ENCODE results near the gene RSL24D1.

The RSL24D1 gene

GRCh38 chr15:55235546-55236036, 38.9 kb upstream of the RSL24D1 start:
- ATAC-seq (ENCODE audit: low read depth) (no peak), DNase-seq (ENCODE audit: low spot score) (no peak)
- Histone ChIP-seq H3K36me3 (ENCODE audit: low read depth) (peaks cover 4% of the 10 kb centered on the region; the same call in 1 of the 2 replicates), H3K4me3 (ENCODE audit: severe bottlenecking) (no peak overlapping the region), H3K9me3 (ENCODE audit: severe bottlenecking) (no peaks in the 10 kb centered on the region), H3K4me1 (ENCODE audit: insufficient read depth, poor library complexity, severe bottlenecking) (peaks cover 3% of the 10 kb centered on the region), H3K27me3 (ENCODE audit: insufficient read depth, poor library complexity, severe bottlenecking) (no peaks in the 10 kb centered on the region), H3K27ac (ENCODE audit: poor library complexity, severe bottlenecking) (no peak overlapping the region)
- TF ChIP-seq, protein P1, sequence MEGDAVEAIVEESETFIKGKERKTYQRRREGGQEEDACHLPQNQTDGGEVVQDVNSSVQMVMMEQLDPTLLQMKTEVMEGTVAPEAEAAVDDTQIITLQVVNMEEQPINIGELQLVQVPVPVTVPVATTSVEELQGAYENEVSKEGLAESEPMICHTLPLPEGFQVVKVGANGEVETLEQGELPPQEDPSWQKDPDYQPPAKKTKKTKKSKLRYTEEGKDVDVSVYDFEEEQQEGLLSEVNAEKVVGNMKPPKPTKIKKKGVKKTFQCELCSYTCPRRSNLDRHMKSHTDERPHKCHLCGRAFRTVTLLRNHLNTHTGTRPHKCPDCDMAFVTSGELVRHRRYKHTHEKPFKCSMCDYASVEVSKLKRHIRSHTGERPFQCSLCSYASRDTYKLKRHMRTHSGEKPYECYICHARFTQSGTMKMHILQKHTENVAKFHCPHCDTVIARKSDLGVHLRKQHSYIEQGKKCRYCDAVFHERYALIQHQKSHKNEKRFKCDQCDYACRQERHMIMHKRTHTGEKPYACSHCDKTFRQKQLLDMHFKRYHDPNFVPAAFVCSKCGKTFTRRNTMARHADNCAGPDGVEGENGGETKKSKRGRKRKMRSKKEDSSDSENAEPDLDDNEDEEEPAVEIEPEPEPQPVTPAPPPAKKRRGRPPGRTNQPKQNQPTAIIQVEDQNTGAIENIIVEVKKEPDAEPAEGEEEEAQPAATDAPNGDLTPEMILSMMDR (IDR thresholded peaks at IDR 0.05; ENCODE audit: poor library complexity, severe bottlenecking) = no peak

GRCh38 chr15:55234800-55235104, 38.0 kb upstream of the RSL24D1 start:
- no peak for ATAC-seq (ENCODE audit: low read depth)
- no peaks in the 10 kb centered on the region for H3K9me3 ChIP-seq (ENCODE audit: severe bottlenecking)
- no peak overlapping the region for H3K4me3 ChIP-seq (ENCODE audit: severe bottlenecking)
- H3K4me1 ChIP-seq (ENCODE audit: insufficient read depth, poor library complexity, severe bottlenecking) = peaks cover 6% of the 10 kb centered on the region
- TF ChIP-seq, protein P1 (IDR thresholded peaks at IDR 0.05; ENCODE audit: poor library complexity, severe bottlenecking) = no peak
- DNase-seq (ENCODE audit: low spot score) = no peak
- H3K27me3 ChIP-seq (ENCODE audit: insufficient read depth, poor library complexity, severe bottlenecking) = no peaks in the 10 kb centered on the region
- no peak overlapping the region for H3K27ac ChIP-seq (ENCODE audit: poor library complexity, severe bottlenecking)
- peaks cover 4% of the 10 kb centered on the region; the same call in 1 of the 2 replicates for H3K36me3 ChIP-seq (ENCODE audit: low read depth)

DNA sequence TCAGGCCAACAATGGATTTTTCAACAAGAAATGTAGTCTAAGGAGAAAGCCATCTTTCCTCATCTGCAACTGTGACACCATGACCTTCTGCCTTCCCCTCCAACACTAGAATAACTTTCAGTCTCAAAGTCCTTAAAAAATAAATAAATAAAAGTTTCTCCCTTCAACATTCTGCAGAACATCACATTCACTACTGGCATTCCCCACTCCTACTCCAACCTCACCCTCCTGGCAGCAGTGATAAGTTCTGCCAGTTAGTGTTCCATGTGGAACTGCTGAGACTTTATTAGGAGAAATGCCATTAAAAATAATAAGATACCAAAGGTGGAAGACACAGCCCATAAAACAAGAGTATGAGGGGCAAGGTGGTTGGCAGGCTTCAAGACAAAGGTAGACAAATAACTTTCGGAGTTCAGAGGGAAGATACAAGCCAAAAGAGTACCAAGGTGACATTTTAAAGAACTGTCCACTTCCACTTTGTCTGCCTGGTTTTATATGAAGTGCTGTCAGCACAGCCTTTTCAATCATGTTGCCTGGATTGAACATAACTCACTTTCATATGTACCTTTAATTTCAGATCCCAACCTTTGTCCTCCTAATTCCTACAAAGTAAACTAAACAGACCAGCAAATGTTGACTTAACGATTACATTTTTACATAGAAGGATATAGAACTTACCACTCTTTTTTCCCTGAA, 37.5 kb upstream of the RSL24D1 start:
- H3K4me1 ChIP-seq (ENCODE audit: insufficient read depth, poor library complexity, severe bottlenecking) = peaks cover 6% of the 10 kb centered on the region
- TF ChIP-seq, protein P1 (IDR thresholded peaks at IDR 0.05; ENCODE audit: poor library complexity, severe bottlenecking) = no peak
- DNase-seq (ENCODE audit: low spot score) (no peak), ATAC-seq (ENCODE audit: low read depth) (no peak)
- no peak overlapping the region for H3K27ac ChIP-seq (ENCODE audit: poor library complexity, severe bottlenecking)
- peaks cover 4% of the 10 kb centered on the region; the same call in 1 of the 2 replicates for H3K36me3 ChIP-seq (ENCODE audit: low read depth)
- H3K9me3 ChIP-seq (ENCODE audit: severe bottlenecking) = no peaks in the 10 kb centered on the region
- H3K4me3 ChIP-seq (ENCODE audit: severe bottlenecking) = no peak overlapping the region
- H3K27me3 ChIP-seq (ENCODE audit: insufficient read depth, poor library complexity, severe bottlenecking) = no peaks in the 10 kb centered on the region

- Histone ChIP-seq H3K36me3 (ENCODE audit: low read depth) (peaks cover 8% of the 10 kb centered on the region), H3K4me1 (ENCODE audit: insufficient read depth, poor library complexity, severe bottlenecking) (peaks cover 6% of the 10 kb centered on the region), H3K27me3 (ENCODE audit: insufficient read depth, poor library complexity, severe bottlenecking) (no peaks in the 10 kb centered on the region), H3K27ac (ENCODE audit: poor library complexity, severe bottlenecking) (no peak overlapping the region), H3K9me3 (ENCODE audit: severe bottlenecking) (no peaks in the 10 kb centered on the region), H3K4me3 (ENCODE audit: severe bottlenecking) (no peak overlapping the region)
- TF ChIP-seq, protein P1 (IDR thresholded peaks at IDR 0.05; ENCODE audit: poor library complexity, severe bottlenecking) = no peak
- DNase-seq (ENCODE audit: low spot score) (no peak), ATAC-seq (ENCODE audit: low read depth) (no peak)
These were observed 34.7 kb upstream of the RSL24D1 start for GRCh38 chr15:55231455-55231854.

- Histone ChIP-seq H3K36me3 (ENCODE audit: low read depth) (peaks cover 10% of the 10 kb centered on the region), H3K27ac (ENCODE audit: poor library complexity, severe bottlenecking) (no peak overlapping the region), H3K4me3 (ENCODE audit: severe bottlenecking) (no peak overlapping the region), H3K4me1 (ENCODE audit: insufficient read depth, poor library complexity, severe bottlenecking) (peaks cover 6% of the 10 kb centered on the region), H3K9me3 (ENCODE audit: severe bottlenecking) (no peaks in the 10 kb centered on the region), H3K27me3 (ENCODE audit: insufficient read depth, poor library complexity, severe bottlenecking) (no peaks in the 10 kb centered on the region)
- DNase-seq (ENCODE audit: low spot score) (no peak), ATAC-seq (ENCODE audit: low read depth) (no peak)
- TF ChIP-seq, protein P1 (IDR thresholded peaks at IDR 0.05; ENCODE audit: poor library complexity, severe bottlenecking) = no peak
These were observed 34.2 kb upstream of the RSL24D1 start for GRCh38 chr15:55230953-55231352.

Measured in RWPE2 (cell line).